Measurements from ENCODE around the gene ZNF213.

DNA sequence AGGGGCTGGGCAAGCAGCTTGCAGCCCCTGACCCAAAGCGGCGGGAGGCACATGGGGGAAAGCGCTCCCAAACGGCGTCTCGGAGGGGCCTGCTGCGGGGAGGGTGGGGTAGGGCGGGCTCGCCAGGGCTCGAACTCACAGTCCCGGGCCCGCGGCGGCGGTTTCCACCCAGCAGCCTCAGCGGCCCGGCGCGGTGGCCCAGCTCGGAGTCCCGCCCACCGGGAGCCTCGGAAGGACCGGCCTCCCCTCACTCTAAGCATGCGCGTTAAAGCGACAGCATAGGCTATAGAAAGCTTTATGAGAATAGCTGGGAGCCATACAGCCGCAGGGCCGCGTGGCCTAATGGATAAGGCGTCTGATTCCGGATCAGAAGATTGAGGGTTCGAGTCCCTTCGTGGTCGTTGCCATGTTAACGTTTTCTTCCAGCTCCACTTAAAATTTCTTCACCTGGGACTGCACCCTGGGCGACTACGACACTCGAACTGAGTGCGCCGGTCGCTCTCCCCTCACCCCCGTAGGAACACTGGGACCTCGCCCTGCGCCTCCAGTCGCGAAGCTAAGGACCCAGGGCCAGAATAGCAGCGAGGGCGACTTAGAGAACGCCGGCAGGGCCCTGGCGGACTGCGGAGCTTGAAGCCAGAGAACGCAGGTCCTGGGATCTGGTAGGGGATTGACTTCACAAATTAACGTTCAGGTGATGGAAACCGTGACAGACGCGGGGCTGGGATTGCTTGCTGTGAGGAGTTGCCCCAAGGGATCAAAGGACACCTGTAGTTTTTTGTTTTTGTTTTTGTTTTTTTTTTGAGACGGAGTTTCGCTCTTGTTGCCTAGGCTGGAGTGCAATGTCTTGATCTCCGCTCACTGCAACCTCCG, 15.8 kb downstream of the ZNF213 start:
- TF ChIP-seq GATA3 (IDR thresholded peaks at IDR 0.05; ENCODE audit: low read depth, low read length) = no peak
- peak; percentile 28; the same call in 1 of the 2 replicates for TF ChIP-seq GATA2 (IDR thresholded peaks at IDR 0.05; ENCODE audit: low read depth, low read length)

All from SH-SY5Y (cell line).